NCI-H1092 (cell line): Measurements from ENCODE around the gene EVL.

Source experiments
- DNase-seq: peaks from one replicate; lab custom pipeline; 2025; lab: John Stamatoyannopoulos, UW

Gene EVL

DNA sequence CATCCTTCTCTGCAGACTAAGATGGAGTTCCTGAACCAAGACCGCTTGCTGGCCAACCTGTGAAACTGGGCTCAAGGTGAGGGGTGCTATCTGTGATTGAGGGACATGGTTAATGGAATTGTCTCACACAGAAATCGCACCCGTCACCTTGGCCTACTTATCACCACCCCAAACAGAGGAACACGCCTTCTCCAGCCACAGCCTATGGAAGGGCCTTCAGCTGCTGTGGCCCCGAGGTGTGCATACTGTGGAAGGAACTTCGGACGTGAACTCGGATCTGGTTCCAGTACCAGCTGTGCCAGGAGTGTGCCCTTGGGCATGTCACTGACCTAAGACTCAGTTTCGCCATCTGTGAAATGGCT is 44.4 kb downstream of the EVL start:
- no peak for DNase-seq

GRCh38 chr14:100110816-100111215 is 45.6 kb downstream of the EVL start:
- no peak for DNase-seq

GRCh38 chr14:100111931-100112704 is 46.9 kb downstream of the EVL start:
- no peak for DNase-seq

DNA sequence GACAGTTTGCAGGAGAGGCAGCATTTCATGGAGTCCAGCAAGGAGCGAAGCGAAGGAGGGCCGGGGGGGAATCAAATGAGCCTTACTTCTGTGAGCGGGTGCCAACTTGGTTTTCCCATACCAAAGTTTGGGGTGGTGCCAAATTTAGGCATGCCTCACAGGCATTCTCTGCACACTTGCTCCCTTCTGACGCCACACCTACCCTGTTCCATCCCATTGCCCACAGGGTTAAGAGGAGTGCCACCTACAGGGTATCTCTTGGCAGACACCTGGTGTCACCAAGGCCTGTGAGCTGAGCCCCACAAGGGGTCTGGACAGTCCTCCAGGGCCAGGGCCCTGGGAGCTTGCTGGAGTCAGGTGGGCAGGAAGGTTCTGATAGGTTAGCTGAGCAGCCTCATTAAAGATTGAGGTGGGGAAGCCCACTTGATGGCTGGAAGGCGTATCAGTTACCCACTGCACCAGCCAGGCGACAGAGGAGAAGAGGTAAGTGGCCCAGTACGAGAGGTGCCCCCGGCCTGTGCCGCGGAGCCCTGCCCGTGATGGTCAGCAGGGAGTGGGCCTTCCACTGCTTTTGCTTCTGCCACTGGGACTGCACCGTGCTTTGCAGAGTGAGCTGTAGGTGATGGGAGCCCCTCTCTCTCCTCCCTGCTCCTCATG is 49.0 kb downstream of the EVL start:
- no peak for DNase-seq

DNA sequence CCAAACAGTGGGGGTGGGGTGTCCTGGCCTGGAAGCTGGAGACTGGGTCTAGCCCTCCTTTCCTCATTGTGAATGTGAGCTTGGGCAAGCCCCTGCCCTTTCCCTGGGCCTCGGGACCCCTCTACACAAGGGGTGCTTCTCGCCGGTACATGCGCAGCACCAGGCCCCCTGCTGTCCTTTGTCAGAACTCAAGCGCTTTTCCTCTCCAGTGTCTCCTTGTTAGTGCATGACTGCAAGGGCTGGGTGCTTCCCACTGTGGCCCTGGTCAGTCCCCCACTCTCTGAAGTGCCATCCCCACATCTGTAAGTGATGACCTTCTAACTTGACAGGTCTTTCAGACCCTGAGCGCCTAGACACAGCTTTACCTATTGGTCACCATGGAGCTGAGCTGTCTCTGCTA is 50.0 kb downstream of the EVL start:
- DNase-seq: no peak

GRCh38 chr14:100115726-100116125 is 50.5 kb downstream of the EVL start:
- no peak for DNase-seq

DNA sequence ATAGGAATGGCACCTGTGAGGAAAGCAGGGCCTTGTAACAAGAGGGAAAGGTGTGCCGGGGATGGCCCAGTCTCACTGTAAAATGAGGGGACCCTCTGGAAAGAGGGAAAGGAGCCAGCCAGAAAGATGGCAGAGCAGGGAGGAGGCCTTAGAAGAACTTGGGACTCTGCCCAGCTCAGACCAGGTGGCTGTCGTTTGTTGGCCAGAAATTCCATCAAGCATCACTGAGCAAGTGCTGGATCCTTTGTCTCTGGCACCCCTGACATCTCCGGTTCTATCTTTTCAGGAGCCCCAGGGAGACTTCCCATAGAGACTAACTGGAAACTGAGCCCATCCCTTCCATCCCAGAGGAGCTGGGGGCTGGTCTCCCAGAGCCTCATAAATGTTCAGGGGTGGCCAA is 50.9 kb downstream of the EVL start:
- no peak for DNase-seq

GRCh38 chr14:100117026-100117425 is 51.8 kb downstream of the EVL start:
- DNase-seq: no peak

DNA sequence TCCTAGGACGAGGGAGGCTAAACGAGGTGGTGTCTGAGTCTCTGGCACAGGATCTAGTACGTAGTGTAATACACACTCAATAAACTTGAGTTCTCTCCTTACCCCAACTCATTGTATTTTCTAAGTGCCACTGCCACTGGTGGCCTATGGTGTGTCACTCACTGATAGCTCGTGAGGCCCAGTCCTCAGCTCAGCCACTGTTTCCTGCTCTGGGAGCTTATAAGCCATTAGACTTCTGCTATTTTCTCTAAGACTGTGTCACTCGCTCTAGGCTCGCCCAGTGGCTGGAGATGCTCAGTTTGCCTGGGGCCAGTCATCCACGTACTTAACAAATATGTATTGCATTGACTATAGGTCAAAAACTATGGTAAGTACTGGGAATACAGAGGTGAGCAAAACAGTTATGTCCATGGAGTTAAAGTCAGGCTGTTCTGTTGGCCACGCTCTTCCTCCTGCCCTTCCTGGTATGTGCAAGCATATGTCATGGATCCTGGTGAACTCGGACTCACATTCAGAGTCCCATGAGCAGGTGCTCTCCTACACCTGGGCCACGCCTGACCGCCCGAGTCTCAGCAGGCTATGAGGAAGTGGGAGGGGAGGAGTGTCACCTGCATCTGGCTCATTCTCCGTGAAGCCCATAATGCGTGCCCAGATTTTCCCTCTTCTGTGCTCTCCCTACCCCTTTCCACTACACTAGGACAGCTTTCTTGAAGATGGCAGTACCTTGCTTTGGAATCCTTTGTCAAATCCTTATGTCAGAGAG is 52.6 kb downstream of the EVL start:
- no peak for DNase-seq

GRCh38 chr14:100118396-100119011 is 53.3 kb downstream of the EVL start:
- no peak for DNase-seq

DNA sequence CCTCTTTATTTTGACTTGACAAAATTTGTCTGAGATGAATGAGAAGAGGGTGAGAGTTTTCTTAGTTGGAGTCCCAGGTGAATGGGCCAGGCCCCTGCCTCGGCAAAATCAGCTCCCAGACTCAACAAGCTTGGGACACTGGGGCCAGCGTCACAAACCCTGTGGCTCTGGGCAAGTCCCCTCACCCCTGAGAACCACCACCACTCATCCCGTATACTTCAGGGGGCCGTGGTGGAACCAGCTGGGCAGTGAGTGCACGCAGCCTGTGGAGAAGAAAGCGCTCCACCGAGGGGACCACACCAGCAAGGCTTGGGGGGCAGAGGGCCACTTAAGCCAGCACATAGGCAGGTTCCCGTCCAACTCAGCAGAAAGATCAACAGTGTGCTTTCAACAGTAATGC is 54.0 kb downstream of the EVL start:
- no peak for DNase-seq

GRCh38 chr14:100120522-100121269 is 55.5 kb downstream of the EVL start:
- no peak for DNase-seq

- no peak for DNase-seq
These were observed 56.6 kb downstream of the EVL start for GRCh38 chr14:100121643-100122480.

GRCh38 chr14:100122481-100123223 is 57.4 kb downstream of the EVL start:
- no peak for DNase-seq

DNA sequence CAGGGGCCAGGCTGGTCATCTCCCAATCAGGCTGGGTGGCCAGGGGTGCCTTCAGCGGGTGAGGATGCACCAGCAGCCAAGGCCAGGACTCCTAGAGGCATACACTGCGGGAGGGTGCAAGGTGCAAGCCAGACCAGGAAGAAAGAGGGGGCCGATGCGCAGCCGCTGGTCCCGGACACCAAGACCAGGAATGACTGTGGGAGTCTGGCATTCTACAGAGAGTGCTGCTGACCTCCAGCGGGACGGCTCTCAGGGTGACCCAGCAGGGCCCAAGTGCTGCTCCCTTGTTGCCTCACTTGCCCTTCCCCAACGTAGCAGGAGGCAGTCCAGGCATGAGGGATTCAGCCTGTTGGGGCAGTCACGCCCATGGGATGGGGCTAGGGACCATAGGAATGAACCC is 58.4 kb downstream of the EVL start:
- DNase-seq: no peak

- no peak for DNase-seq
These were observed 59.4 kb downstream of the EVL start for GRCh38 chr14:100124551-100125088.

DNA sequence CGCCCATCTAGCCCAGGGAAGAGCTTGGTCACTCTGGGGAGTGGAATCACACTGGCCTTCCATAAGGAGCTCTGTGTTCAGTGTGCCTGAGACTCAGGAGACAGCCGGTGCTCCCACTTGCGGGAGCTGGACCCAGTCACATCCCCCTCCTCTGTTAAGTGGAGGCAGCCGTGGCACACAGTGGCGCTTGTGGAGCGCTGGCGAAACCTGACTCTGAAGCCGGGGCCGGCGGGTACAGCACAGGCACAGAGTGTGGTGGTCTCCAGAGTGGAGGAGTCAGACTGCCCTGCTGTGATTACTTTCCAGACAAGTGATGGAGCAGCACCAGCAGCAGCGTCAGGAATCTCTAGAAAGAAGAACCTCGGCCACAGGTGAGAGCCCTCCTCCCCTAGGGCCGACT is 61.2 kb downstream of the EVL start:
- DNase-seq: no peak

GRCh38 chr14:100127853-100128455 is 62.7 kb downstream of the EVL start:
- no peak for DNase-seq

- DNase-seq: no peak
These were observed 63.5 kb downstream of the EVL start for GRCh38 chr14:100128688-100129087.

DNA sequence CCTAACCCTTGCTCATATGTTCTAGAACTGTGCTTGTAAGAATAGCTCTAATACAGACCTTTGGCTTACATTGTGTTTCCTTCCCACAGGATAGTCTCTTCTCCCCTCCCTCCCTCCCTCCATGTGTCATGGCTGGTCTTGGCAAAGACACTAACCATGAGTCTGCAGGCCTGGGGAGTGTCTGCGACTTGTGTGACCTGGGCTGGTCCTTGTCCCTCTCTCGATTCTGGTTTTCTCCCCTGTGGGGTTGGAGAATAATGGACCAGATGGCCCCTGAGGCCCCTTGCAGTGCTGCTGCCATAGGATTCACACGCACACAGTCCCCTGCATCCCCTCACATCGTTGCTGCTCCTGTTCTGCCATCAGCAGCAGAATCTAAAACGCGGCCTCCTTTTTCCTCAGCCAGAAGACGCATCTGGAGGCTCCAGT is 64.0 kb downstream of the EVL start:
- no peak for DNase-seq
